ENCODE data around the gene CCDC86.

Gene CCDC86

DNA sequence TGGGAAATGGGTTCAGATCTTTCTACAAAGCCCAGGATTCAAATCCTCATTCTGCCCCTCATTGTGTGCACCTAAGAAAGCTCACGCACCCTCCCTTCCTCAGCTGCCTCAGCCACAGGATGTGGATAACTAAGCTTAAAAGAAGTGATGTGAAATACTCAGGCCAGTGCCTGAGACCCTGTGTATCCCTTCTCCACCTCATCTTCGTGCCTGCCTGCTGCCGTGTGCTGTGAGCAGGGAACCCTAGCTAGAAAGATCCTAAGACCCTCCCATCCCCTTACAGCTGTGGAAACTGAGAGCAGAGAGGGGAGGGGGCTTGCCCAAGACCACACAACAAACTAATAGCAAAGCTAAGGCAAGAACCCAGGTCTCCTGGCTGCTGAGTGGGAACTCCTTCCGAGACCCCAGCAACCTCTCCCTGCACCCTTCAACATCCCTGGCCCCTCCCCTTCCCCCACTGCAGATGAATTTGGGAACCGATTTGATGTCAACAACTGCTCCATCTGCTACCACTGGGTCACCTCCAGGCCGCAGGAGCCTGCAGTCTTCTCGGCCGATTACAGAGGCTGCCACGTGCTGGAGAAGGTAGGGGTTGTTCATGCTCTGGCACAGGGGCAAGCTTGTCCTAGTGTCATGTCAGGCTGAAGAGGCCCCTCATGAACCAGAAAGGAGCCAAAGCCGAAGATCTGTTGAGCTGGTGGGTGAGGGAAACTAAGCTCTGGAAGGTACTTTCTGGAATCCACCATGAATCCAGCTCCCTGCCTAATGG is 27.0 kb downstream of the CCDC86 start:
- no peak for DNase-seq (ENCODE audit: low read depth in 2 of 2)

DNA sequence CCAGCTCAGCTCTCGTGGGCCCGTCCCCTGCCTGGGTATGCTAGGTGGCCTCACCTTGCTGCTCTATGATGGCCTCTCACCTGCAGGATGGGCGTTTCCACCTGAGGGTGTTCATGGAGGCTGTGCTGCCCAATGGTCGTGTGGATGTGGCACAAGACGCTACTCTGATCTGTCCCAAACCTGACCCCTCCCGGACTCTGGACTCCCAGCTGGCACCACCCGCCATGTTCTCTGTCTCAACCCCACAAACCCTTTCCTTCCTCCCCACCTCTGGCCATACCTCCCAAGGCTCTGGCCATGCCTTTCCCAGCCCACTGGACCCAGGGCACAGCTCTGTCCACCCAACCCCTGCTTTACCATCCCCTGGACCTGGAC is 27.5 kb downstream of the CCDC86 start:
- no peak for DNase-seq (ENCODE audit: low read depth in 2 of 2)

DNA sequence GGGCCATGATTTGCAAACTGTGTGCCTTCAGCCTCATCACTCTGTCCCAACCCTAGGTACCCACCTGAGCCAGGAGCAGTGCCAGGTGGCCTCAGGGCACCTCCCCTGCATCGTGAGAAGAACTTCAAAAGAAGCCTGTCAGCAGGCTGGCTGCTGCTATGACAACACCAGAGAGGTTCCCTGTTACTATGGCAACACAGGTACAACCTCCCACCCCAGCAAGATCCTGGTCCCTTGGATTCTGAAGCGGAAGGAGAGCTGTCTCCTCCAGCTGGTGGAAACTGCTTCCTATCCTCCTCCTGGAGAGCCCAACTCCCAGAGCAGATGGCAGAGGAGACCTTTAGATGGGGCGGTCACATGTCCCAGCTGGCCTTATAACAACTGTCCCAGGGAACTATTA is 28.4 kb downstream of the CCDC86 start:
- no peak for DNase-seq (ENCODE audit: low read depth in 2 of 2)

DNA sequence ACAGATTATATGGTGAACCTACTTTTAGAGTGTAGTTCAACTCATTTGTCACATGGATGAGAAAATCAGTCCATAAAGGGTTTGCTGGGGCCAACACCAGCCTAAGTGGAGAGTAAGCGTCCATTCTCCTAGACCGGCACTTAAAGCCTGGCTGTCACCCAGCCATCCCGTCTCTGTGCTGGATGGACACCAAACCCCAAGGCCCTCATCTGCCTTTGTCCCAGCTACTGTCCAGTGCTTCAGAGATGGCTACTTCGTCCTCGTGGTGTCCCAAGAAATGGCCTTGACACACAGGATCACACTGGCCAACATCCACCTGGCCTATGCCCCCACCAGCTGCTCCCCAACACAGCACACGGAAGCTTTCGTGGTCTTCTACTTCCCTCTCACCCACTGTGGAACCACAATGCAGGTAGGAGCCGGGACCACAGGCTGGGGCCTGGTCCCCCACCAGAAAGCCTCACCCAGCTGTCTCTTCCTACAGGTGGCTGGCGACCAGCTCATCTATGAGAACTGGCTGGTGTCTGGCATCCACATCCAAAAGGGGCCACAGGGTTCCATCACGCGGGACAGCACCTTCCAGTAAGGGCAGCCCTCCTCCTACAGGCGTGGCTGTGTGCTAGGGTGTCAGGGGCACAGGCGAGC is 28.9 kb downstream of the CCDC86 start:
- DNase-seq (ENCODE audit: low read depth in 2 of 2) = no peak

DNA sequence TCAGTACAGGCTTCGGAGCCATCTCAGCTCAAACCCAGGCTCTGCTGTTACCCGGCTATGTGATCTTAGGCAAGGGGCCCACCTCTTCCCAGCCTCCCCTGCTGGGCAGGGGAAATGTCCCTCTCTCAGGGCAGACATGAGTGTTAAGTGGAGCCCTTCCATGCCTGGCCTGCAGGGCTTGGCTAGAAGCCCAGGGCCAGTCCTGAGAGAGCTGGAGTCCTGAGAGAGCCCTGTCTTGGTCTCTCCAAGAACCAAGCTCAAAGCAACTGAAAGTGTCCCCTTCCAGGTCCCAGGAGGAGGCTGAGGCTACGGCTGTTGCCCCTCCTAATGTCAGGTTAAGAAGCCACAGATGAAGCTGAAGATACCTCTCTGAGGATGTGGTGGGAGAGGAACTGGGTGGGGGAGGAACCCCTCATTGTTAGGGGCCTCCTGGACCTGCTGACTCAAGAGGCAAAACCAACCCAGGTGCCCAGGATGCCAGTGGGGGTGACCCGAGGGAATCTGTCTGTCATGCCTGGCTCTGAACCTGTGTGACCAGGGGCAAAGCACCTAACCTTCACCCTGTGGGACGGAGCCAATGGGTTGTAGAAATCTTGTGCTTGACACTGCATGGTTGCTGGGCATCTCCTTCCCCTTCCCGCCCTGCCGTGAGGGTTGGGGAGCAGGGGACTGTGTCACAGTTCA is 29.6 kb downstream of the CCDC86 start:
- DNase-seq (ENCODE audit: low read depth in 2 of 2) = no peak

DNA sequence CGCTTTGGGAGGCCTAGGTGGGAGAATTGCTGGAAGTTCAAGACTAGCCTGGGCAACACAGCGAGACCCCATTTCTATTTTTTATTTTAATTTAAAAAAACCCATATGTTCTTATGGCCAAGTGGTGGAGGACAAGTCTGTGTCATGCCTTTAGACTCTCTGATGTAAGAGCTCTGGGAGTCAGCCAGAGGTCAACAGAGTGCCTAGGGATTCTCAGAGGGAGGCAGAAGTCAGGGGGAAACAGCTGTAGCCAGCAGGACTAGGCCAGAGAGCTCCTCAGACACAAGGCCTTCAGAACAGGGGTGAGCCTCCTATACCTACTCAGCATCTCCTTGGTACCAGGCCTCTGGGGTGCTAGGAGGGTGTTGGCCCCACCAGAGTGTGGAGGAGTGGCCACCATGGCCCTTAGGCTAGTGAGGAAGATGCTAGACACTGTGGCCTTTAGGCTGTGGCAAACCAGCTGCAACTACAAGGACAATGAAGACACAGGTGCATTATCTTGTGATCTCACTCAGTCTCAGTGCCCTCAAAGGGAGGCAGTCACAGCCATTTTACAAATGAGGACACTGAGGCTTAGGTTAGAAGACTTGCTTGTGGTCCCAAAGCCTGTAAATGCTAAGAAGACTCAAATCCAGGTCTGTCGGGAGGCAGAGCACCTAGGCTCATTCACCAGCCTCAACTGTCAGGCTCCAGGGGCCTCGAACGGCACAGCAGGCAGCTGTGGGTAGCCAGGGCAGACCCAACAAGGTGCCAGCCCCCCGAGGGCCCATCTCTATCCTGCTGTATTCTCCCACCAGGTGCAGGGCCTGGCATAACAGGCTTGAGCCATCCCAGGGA is 30.4 kb downstream of the CCDC86 start:
- DNase-seq (ENCODE audit: low read depth in 2 of 2) = no peak

DNA sequence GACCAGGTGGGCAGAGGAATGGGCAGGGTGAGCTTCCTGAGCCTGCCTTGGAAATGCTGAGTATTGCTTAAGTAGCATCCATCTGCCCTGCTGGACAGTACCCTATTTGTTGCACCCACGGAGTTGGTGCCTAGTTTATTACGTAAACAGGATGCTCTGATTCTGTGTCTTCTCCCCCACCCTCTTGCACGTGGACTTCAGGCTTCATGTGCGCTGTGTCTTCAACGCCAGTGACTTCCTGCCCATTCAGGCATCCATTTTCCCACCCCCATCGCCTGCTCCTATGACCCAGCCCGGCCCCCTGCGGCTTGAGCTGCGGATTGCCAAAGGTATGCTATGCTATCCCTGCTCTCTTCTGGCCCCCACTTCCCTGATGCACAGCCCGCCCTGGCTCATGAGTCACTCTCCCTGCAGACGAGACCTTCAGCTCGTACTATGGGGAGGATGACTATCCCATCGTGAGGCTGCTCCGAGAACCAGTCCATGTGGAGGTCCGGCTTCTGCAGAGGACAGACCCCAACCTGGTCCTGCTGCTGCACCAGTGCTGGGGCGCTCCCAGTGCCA is 31.1 kb downstream of the CCDC86 start:
- no peak for DNase-seq (ENCODE audit: low read depth in 2 of 2)

DNA sequence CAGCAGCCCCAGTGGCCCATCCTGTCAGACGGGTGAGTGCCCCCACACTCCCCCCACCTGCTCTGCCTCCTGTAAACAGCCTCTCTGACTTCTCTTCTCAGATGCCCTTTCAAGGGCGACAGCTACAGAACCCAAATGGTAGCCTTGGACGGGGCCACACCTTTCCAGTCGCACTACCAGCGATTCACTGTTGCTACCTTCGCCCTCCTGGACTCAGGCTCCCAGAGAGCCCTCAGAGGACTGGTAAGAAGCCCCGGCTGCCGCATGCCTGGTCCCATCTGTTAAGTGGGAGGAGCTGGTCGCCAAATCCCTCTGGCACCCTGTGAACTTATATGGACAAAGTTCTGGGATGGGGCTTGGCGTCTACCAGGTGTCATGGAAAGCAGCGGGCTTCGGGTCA is 31.6 kb downstream of the CCDC86 start:
- DNase-seq (ENCODE audit: low read depth in 2 of 2) = no peak

DNA sequence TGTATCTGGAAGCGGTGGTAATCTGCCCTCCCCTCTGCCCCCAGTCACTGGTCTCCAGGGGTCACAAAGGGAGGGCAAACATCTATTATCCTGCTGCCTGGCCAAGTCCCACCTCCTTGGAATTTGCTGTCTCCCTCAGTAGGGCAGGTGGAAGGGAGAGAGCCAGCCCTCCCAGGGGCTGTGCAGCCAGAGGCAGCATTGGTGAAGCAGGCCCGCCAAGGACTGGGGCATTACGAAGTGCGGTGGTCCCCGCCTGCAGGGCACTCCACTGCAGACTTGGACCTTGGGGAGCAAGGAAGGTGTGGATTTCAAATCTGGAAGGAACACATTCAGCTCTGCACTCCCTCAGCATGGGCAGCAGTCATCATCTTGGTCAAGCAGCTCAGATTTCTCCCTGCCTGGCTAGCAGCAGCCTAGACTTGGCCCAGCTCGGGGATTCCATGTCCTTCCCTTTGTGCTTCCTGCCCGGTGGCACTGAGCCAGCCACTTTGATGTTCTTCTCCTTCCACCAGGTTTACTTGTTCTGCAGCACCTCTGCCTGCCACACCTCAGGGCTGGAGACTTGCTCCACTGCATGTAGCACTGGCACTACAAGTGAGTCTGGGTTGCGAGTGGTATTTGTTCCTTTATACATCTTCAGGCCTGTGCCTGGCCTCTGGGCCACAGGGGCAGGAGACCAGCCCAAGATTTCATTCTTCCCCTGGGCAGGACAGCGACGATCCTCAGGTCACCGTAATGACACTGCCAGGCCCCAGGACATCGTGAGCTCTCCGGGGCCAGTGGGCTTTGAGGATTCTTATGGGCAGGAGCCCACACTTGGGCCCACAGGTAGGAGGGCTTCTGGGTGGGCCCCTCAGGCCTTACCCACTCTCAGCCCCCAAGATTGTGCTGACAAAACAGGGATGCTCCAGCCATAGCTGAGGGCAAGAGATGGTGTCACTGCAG is 32.8 kb downstream of the CCDC86 start:
- DNase-seq (ENCODE audit: low read depth in 2 of 2) = no peak

DNA sequence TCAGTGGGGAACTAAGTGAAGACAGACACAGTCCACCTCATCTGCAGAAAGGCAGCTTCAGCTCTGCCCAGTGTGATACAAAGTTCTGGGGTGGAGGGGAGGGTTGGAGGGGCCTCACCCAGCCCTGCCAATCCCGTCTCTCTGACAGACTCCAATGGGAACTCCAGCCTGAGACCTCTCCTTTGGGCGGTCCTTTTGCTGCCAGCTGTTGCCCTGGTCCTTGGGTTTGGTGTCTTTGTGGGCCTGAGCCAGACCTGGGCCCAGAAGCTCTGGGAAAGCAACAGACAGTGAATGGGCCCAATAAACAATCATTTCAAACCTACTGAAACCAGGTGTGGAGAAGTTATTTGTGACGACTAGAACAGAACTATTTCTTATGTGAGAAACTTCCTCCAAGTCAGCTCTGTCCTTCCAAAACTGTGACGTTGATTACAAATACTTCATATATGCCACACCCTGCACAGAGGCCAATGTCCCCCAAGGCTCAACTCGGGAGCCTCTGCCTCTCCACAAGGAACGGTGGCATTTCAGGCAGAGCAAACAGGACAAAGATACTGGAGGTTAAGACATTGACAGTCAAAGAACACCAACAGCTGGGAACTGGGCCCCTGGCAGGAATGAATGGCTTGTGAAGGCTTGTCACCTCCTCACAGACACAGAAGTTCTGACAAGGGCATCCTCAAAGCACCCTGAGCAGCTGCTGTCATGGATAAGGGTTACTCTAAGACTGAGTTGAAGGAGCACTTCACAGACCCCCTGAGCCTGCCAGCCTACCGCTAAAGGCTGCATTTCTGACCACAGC is 33.7 kb downstream of the CCDC86 start:
- no peak for DNase-seq (ENCODE audit: low read depth in 2 of 2)

DNA sequence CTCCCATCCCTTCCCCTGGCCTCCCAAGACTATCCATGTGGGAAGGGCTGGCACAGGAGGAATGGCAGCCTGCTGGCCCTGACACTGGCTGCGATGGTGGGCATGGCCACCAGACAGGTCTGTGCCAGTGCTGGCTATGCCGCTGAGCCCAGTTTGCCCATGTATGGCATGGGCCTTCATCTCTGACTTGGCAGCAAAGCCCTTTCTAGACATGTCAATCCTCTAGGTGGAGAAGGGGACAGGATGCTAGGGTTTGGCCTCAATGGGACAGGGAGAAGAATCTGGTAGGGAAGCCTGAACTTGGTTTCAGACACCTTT is 34.2 kb downstream of the CCDC86 start:
- DNase-seq (ENCODE audit: low read depth in 2 of 2) = no peak

DNA sequence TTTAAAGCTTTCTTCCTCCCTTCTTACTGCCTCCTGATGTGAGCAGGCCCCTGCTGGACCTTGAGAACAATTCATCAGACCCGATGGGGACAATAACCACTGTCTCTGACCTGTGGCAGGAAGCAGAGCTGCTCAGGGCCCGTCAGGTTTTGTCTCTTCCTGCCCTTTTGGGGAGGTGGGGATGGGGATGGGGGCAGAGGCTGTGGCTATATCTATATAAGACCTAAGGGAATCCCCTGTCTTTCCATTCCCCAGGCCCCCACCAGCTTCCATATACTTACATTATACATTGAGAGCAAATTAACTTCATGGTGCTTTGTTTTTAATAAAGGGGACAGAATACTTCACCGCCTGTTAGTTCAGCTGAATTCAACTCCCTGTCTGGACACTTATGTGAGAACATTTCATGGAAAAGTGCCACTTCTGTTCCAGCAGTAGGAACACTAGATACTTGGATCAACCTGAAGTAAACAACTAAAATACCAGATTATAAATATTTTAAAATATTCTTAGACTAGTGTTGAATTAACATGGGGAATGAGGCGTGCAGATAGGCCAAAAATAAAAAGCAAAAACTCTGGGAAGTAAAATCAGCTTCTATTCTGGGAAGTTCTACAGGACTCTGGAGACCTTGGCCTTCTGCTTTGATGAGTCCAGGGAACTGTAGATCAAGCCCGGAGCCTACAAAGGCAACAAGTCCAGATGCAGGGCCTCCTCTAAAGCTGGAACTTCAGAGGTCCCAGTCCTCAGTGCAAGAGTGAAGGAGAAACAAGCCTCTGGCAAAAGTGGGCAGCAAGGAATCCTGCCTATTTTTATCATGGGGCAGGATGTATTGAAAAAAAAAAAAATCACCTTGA is 36.6 kb downstream of the CCDC86 start:
- no peak for DNase-seq (ENCODE audit: low read depth in 2 of 2)

DNA sequence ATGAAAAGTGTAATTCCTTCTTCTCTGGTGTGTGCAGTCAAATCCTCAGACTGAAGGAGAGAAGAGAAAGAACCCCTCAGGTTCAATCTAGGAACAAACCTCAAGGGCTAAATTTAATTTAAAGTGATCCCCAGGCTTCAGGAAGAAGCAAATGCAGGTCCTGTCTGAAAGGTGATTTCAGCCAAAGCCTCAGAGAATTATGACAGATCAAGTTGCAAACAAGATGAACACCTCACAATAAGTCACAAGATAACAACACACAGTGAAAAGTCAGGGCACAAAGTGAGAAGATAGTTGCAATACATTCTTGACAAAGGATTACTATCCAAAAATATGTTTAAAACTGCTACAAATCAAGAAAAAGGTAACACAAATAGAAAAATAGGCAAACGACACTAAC is 37.2 kb downstream of the CCDC86 start:
- DNase-seq (ENCODE audit: low read depth in 2 of 2) = no peak

DNA sequence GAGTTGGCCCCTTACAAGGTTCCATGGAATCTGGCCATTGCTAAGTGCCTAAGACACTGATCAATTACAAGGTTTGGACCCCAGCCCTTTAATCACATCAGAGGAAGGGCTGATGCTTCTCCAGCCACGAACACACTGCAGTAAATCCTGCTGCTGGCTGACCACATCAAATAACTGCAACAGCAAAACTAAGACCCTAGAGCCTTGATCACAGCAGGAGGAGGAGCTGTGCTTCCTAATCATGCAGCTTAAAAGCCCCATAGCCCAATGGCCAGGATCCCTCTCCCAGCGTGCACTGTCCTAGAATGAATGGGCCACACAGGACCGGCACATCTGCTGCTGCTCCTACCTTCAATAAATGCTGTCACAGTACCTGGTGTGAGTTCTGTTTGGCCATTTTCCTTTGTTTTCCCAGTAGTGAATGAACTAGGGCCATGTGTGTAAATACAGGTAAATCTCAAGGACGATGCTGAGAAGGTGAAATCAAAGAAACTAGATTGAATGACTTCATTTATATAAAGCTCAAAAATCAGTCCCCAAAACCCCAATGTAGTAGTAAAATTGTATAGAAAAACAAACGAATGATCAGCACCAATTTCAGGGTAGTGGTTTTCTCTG is 38.2 kb downstream of the CCDC86 start:
- no peak for DNase-seq (ENCODE audit: low read depth in 2 of 2)

DNA sequence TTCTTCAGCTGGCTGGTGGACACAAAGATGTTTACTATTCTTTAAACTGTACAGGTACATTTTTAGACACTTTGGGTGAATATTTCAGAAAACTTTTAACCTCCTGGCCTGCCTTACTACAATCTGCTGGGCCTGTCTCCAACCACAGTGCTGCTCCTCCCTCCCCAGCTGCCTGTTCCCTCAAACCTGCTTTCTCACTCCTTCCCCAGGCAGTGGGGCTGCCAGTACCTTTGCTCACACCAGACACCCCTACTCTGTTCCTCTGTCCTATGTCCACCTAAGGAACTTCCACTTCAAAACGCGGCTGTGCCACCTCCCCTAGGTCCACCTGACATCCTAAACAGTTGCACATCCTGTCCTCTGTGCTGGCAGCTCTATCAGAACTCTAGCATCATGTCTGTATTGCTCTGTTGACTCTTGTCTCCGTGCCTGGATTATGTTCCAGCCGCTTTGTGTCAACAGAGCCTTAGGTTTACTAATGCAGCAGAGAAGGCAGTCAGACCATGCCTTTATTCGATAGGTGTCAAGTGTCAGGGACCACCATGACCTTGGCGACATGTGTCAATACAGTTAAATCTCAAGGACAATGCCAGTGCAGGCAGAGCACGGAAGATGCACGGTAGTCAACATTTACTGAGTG is 38.9 kb downstream of the CCDC86 start:
- no peak for DNase-seq (ENCODE audit: low read depth in 2 of 2)

DNA sequence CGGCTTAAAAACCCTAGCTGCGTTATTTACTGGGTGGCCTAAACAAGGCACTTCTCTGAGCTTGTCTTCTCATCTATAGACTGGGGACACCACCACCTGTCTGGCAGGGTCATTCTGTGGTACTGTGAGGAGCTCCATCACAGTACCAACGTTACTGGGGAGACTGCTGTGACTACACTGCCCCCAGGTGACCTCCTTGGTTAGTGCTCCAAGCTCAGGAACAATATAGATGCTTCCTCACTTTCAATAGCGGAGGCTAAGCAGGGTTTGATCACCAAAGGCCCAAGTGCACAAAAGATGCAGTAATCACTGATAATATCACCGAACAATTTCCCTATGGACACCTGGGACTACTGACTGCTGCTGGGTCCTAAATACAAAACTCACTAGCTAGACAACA is 45.6 kb downstream of the CCDC86 start:
- DNase-seq (ENCODE audit: low read depth in 2 of 2) = no peak

DNA sequence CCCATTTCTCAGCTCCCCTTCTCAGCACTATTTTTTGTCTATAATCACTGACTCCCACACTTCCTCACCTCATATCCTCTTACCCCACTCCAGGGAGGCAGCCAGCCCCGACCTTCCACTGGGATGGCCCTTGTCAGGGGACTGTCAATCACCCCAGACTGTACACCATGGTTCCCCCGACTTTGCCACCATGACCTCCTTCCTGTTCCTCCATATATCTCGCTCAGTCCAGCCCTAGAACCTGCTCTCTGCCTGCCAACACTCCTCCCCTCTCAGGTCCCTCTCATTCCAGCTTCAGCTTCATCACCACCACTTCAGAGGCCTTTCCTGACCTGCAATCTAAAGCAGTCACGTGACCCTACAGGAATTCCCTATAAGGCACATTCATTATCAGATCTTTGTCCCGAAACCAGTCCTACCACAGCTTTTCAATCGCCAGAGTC is 48.0 kb downstream of the CCDC86 start:
- no peak for DNase-seq (ENCODE audit: low read depth in 2 of 2)

DNA sequence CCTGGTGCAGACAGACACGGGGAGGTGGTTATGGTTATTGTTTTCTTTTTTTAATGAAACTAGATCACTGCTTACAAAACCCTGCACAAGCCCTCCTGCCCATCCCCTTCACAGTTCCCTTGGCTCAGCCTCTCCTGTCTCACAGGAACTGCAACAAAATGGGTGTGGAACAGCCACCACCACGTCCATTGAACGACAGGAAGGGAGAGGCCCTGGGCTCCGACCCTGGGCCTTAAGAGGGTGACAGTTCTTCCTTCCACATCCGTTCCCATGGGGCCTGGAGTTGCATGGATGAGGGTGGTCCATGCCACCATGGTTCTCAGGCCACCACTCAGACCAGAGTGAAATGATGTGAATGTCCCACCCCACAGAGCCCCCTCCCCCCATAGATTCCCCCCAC is 48.8 kb downstream of the CCDC86 start:
- DNase-seq (ENCODE audit: low read depth in 2 of 2) = no peak
